Renal cortex interstitium (tissue), 15 donors: ENCODE data around the gene CHODL. TPM values are rescaled to one million over a fixed set of nuclear protein-coding genes. Genes with fewer than 3 reads are reported as not detected.

Experiments used
- DNase-seq, 11 donors: peaks; one replicate each; pipeline ENCODE4 v3.0.0-alpha.2; 2013; ENCODE audit warnings: low read depth in 9 of 11, low spot score in 4 of 11; ENCODE audit errors: extremely low read depth in 1 of 11
- long read RNA-seq, 16 experiments: transcript quantifications; one replicate each; lab custom pipeline, GENCODE V29; 2026
- polyA plus RNA-seq, 3 donors: library from polyadenylated mRNA; unstranded; fragments of 120-200 nt; gene quantifications; one replicate each; pipeline ENCODE4 v1.2.1, GENCODE V29; 2013; ENCODE audit not compliant: insufficient read length in 3 of 3

CHODL gene
- polyA plus RNA-seq: 10 to 100 TPM; 32.3 to 52.5 (median 50.8) TPM
- long read RNA-seq, donor 1, transcript CHODL-201 (6 exons, 2,548 nt): major isoform, 17 of 17 reads
- long read RNA-seq, donor 1, partial matches to known transcripts: 0 of 17 reads
- long read RNA-seq, donor 1, other reads (novel, unspliced or antisense): 0 of 17 reads
- long read RNA-seq, donor 2, transcript CHODL-201 (6 exons, 2,548 nt): major isoform, 15 of 15 reads
- long read RNA-seq, donor 2, partial matches to known transcripts: 0 of 15 reads
- long read RNA-seq, donor 2, other reads (novel, unspliced or antisense): 0 of 15 reads
- long read RNA-seq, donor 3, transcript CHODL-201 (6 exons, 2,548 nt): major isoform, 44 of 45 reads
- long read RNA-seq, donor 3, partial matches to known transcripts: 0 of 45 reads
- long read RNA-seq, donor 3, other reads (novel, unspliced or antisense): 0 of 45 reads
- long read RNA-seq, donor 4, transcript CHODL-201 (6 exons, 2,548 nt): major isoform, 21 of 21 reads
- long read RNA-seq, donor 4, partial matches to known transcripts: 0 of 21 reads
- long read RNA-seq, donor 4, other reads (novel, unspliced or antisense): 0 of 21 reads
- long read RNA-seq, donor 5, transcript CHODL-201 (6 exons, 2,548 nt): major isoform, 48 of 55 reads
- long read RNA-seq, donor 5, partial matches to known transcripts: 7 of 55 reads
- long read RNA-seq, donor 5, other reads (novel, unspliced or antisense): 0 of 55 reads
- long read RNA-seq, donor 6, transcript CHODL-201 (6 exons, 2,548 nt): major isoform, 35 of 46 reads
- long read RNA-seq, donor 6, partial matches to known transcripts: 10 of 46 reads
- long read RNA-seq, donor 6, other reads (novel, unspliced or antisense): 0 of 46 reads
- long read RNA-seq, donor 7, transcript CHODL-201 (6 exons, 2,548 nt): major isoform, 9 of 9 reads
- long read RNA-seq, donor 7, partial matches to known transcripts: 0 of 9 reads
- long read RNA-seq, donor 7, other reads (novel, unspliced or antisense): 0 of 9 reads
- long read RNA-seq, donor 8, transcript CHODL-201 (6 exons, 2,548 nt): major isoform, 44 of 44 reads
- long read RNA-seq, donor 8, partial matches to known transcripts: 0 of 44 reads
- long read RNA-seq, donor 8, other reads (novel, unspliced or antisense): 0 of 44 reads
- long read RNA-seq, donor 9, transcript CHODL-201 (6 exons, 2,548 nt): major isoform, 24 of 30 reads
- long read RNA-seq, donor 9, partial matches to known transcripts: 6 of 30 reads
- long read RNA-seq, donor 9, other reads (novel, unspliced or antisense): 0 of 30 reads
- long read RNA-seq, donor 10, transcript CHODL-201 (6 exons, 2,548 nt): major isoform, 16 of 24 reads
- long read RNA-seq, donor 10, partial matches to known transcripts: 8 of 24 reads
- long read RNA-seq, donor 10, other reads (novel, unspliced or antisense): 0 of 24 reads
- long read RNA-seq, donor 11, transcript CHODL-201 (6 exons, 2,548 nt): major isoform, 12 of 17 reads
- long read RNA-seq, donor 11, partial matches to known transcripts: 5 of 17 reads
- long read RNA-seq, donor 11, other reads (novel, unspliced or antisense): 0 of 17 reads
- long read RNA-seq, donor 12, transcript CHODL-201 (6 exons, 2,548 nt): major isoform, 14 of 14 reads
- long read RNA-seq, donor 12, partial matches to known transcripts: 0 of 14 reads
- long read RNA-seq, donor 12, other reads (novel, unspliced or antisense): 0 of 14 reads
- long read RNA-seq, donor 13, transcript CHODL-201 (6 exons, 2,548 nt): major isoform, 39 of 48 reads
- long read RNA-seq, donor 13, partial matches to known transcripts: 8 of 48 reads
- long read RNA-seq, donor 13, other reads (novel, unspliced or antisense): 0 of 48 reads
- long read RNA-seq, donor 14, transcript CHODL-201 (6 exons, 2,548 nt): major isoform, 36 of 36 reads
- long read RNA-seq, donor 14, partial matches to known transcripts: 0 of 36 reads
- long read RNA-seq, donor 14, other reads (novel, unspliced or antisense): 0 of 36 reads
- long read RNA-seq, donor 15, partial matches to known transcripts: 0 of 4 reads
- long read RNA-seq, donor 15, other reads (novel, unspliced or antisense): 0 of 4 reads
- long read RNA-seq, donor 16, transcript CHODL-201 (6 exons, 2,548 nt): major isoform, 38 of 38 reads
- long read RNA-seq, donor 16, partial matches to known transcripts: 0 of 38 reads
- long read RNA-seq, donor 16, other reads (novel, unspliced or antisense): 0 of 38 reads

GRCh38 chr21:18244671-18245463, at the start of gene CHODL:
Gene CHODL (plus strand): TSS chr21:18244833. CDS start chr21:18245224, 391 bp downstream.
- DNase-seq: peak in 2 of 11 donors; percentile 13 to 15

GRCh38 chr21:18204931-18205330, 39.7 kb upstream of the CHODL start:
- no peak for DNase-seq

DNA sequence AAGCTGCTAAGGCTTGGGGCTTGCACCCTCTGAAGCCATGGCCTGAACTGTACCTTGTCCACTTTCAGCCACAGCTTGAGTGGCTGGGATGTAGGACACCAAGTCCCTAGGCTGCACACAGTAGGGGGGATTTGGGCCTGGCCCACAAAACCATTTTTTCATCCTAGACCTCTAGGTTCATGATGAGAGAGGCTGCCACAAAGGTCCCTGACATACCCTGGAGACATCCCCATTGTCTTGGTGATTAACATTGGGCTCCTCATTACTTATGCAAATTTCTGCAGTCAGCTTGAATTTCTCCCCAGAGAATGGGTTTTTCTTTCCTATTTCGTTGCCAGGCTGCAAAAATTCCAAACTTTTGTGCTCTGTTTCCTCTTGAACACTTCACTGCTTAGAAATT, 26.3 kb upstream of the CHODL start:
- no peak for DNase-seq

- no peak for DNase-seq
These were observed 24.1 kb upstream of the CHODL start for GRCh38 chr21:18220498-18220897.

DNA sequence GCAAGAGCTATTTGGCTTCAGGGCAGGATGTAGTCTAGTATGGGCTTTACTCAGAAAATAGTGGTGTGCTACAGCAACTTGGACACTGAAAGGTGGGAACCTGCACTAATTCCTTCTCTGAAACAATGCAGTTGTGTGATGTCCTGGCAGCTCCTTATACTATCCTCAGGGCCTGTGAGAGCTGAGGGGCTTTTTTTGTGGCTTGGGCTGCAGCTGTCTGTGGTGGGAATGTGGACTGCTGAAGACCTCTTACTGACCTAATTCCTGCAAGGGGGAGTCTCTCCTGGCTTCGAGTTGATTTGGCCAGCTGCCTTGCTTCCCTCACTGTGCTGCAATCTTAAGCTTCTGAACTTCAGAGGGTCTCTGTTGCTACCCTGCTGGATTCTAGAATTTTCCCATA, 22.3 kb upstream of the CHODL start:
- DNase-seq: no peak

GRCh38 chr21:18228060-18228739, 16.4 kb upstream of the CHODL start:
- no peak for DNase-seq

DNA sequence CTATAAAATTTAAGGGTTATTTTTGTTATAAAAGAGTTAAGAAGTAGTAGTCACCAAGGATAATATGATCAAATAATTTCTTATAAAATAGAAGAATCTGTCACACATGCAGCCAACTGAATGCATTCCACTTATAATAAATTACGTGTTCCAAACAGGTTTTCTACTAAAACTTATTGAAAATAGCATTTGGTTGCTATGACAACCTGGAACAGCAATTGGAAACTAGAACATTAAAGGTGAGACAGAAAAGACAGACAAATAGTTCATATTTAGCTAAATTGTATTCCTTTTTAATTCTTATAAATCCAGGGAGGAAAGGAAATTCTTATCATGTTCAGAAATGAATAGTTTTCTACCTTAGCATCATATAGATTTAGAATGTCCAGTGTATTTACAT, 9.1 kb upstream of the CHODL start:
- no peak for DNase-seq

DNA sequence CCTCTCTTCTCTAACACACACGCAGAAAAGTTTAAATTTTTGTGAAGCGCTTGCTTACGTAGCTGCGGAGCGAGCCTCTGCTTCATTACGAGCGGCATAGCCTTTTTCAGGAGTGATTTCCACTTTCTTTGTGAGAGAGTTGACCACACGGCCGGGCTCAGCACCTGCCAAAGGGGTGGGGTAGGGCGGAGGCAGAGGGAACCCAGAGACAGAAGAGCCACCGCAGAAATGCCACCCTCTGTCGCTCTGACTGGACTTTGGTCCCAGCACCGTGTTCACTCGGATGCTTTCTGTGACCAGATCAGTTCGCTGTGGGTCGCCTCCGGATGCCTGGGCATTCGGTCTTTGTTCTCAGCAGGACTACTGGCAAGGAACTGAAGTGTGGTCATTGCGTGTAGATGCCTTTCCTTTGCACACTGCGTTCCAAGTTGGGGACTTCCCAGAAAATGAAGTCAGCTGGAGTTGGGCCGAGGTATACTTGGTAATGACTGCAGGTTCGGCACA, 883 bp downstream of the CHODL start:
- DNase-seq: peak in 2 of 11 donors; percentile 13 to 24

GRCh38 chr21:18248171-18248570, 3.5 kb downstream of the CHODL start:
- DNase-seq: no peak

- DNase-seq: no peak
These were observed 5.0 kb downstream of the CHODL start for GRCh38 chr21:18249672-18250071.

DNA sequence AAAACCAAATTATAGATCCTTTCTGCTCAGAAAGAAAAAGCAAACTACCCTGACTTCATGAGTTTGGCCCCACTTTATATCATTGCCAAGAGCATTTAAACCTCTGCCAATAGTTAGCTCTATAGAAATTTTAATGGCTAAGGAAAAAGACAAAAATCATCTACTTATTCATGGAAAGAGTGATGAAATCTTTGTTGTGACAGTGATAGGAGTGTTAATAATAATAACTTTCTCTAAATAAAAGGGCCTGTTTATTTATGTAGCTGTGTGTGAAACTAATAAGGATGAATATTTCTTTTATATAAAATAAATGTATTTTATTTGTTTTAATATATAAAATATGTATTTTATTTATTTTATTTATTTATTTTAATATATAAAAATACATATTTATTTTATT, 6.4 kb downstream of the CHODL start:
- DNase-seq: no peak

DNA sequence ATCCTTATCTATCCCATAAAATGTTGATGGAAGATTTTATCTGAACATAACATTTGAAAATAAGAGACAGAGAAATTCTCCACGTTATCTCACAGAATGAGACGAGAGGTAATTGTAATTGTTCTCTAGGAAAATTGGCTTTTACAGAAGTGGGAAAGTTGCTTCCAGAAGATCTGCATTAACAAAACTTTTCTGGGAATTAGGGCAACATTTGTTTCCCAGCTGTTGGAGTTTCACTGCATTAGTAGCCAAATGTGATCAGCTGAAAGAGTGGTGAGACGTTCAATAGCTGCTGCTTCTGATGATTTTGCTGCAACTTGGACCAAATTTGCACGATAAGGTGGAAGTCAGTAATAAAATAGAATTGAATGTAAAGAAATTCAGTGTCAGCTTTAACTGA, 7.6 kb downstream of the CHODL start:
- no peak for DNase-seq

- DNase-seq: no peak
These were observed 8.0 kb downstream of the CHODL start for GRCh38 chr21:18252680-18253079.

DNA sequence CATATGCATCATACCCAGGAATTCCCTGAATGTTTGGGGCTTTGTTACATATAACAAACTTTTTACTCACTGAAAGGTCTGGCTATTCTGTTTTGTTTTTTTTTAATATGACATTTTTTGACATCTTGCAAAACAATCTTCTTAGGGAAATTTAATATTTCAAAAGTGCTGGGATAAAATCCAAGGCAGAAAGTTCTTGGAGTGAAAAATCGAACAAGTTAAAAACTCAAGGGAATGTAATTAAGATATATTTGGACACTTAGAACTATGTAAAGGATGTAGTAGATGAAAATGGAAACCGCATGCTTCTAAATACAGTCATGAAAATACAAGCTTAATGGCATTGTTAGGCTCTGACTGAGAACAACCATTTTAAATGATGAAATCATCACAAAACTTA, 8.6 kb downstream of the CHODL start:
- DNase-seq: no peak

- no peak for DNase-seq
These were observed 9.2 kb downstream of the CHODL start for GRCh38 chr21:18253799-18254198.

- no peak for DNase-seq
These were observed 21.3 kb downstream of the CHODL start for GRCh38 chr21:18265944-18266343.
